Mesenchymal stem cell (in vitro differentiated cells and primary cell): ENCODE measurements around the gene RFX8.
A peak's percentile ranks its signal among the peaks of the same experiment; 100 is the strongest.

Experiments
- DNase-seq: peaks from one replicate; pipeline ENCODE4 v3.0.0-alpha.2; 2013
- H2AFZ ChIP-seq: one replicate; pipeline ENCODE4 v1.6.1; 2013; ENCODE audit warnings: low read depth, mild to moderate bottlenecking, control low read depth, inconsistent platforms, low read length, moderate library complexity
- H2AK5ac ChIP-seq: 2 replicates; pipeline ENCODE4 v1.6.1; 2013; ENCODE audit warnings: low read length, moderate library complexity, mild to moderate bottlenecking, inconsistent platforms; ENCODE audit not compliant: severe bottlenecking
- H2BK120ac ChIP-seq: one replicate; pipeline ENCODE4 v1.6.1; 2013; ENCODE audit warnings: low read depth, mild to moderate bottlenecking, inconsistent platforms, low read length, moderate library complexity
- H2BK12ac ChIP-seq, 2 experiments: one replicate each; pipeline ENCODE4 v1.6.1; 2013; ENCODE audit warnings: inconsistent platforms in 2 of 2, low read length in 2 of 2, mild to moderate bottlenecking in 2 of 2, moderate library complexity in 2 of 2, control low read depth in 1 of 2
- H2BK15ac ChIP-seq: one replicate; pipeline ENCODE4 v1.6.1; 2013; ENCODE audit warnings: mild to moderate bottlenecking, low read depth, inconsistent platforms; ENCODE audit not compliant: poor library complexity, severe bottlenecking
- H2BK5ac ChIP-seq: 2 replicates; pipeline ENCODE4 v1.6.1; 2013; ENCODE audit warnings: low read depth, mild to moderate bottlenecking, low read length, control low read depth, inconsistent platforms; ENCODE audit not compliant: poor library complexity, severe bottlenecking
- H3K14ac ChIP-seq, 2 experiments: one replicate each; pipeline ENCODE4 v1.6.1; 2013; ENCODE audit warnings: inconsistent platforms in 2 of 2, low read length in 2 of 2, control low read depth in 1 of 2, mild to moderate bottlenecking in 1 of 2, moderate library complexity in 1 of 2
- H3K18ac ChIP-seq, 2 experiments: one replicate each; pipeline ENCODE4 v1.6.1; 2013; ENCODE audit warnings: inconsistent platforms in 2 of 2, low read length in 2 of 2, control low read depth in 1 of 2, low read depth in 1 of 2, mild to moderate bottlenecking in 1 of 2
- H3K23ac ChIP-seq, 2 experiments: one replicate each; pipeline ENCODE4 v1.6.1; 2013; ENCODE audit warnings: inconsistent platforms in 2 of 2, low read length in 2 of 2, mild to moderate bottlenecking in 2 of 2, moderate library complexity in 2 of 2, control low read depth in 1 of 2
- H3K27ac ChIP-seq: 2 replicates; pipeline ENCODE4 v1.5.1; 2013; ENCODE audit warnings: mild to moderate bottlenecking, moderate library complexity, low read length, control low read depth, inconsistent platforms; ENCODE audit not compliant: poor library complexity, severe bottlenecking
- H3K27me3 ChIP-seq, 2 experiments: 2 replicates each; pipeline versions ENCODE4 v1.6.1 to v1.7.0; 2013; ENCODE audit warnings: low read length in 2 of 2, mild to moderate bottlenecking in 2 of 2, moderate library complexity in 2 of 2, control low read depth in 1 of 2, inconsistent platforms in 1 of 2; ENCODE audit not compliant: control insufficient read depth in 1 of 2, insufficient read depth in 1 of 2
- H3K36me3 ChIP-seq, 2 experiments: 2 replicates each; pipeline versions ENCODE4 v1.6.1 to v1.7.0; 2013; ENCODE audit warnings: low read length in 2 of 2, control low read depth in 1 of 2, inconsistent platforms in 1 of 2, low read depth in 1 of 2, mild to moderate bottlenecking in 1 of 2; ENCODE audit not compliant: insufficient read depth in 2 of 2, control insufficient read depth in 1 of 2
- H3K4ac ChIP-seq, 2 experiments: one replicate each; pipeline ENCODE4 v1.6.1; 2013; ENCODE audit warnings: inconsistent platforms in 2 of 2, low read length in 2 of 2, mild to moderate bottlenecking in 2 of 2, moderate library complexity in 2 of 2, control low read depth in 1 of 2, low read depth in 1 of 2
- H3K4me1 ChIP-seq: 2 replicates; pipeline ENCODE4 v1.6.1; 2013; ENCODE audit warnings: low read depth, low read length, control low read depth; ENCODE audit not compliant: control insufficient read depth, insufficient read depth
- H3K4me2 ChIP-seq: 2 replicates; pipeline ENCODE4 v1.6.1; 2013; ENCODE audit warnings: low read length, mild to moderate bottlenecking, inconsistent platforms; ENCODE audit not compliant: poor library complexity, severe bottlenecking
- H3K4me3 ChIP-seq, 2 experiments: 2 replicates each; pipeline versions ENCODE4 v1.5.1 to v1.7.0; 2013; ENCODE audit warnings: low read length in 2 of 2, mild to moderate bottlenecking in 2 of 2, control low read depth in 1 of 2, low read depth in 1 of 2; ENCODE audit not compliant: insufficient read depth in 1 of 2
- H3K79me1 ChIP-seq: replicated peaks from 2 replicates; pipeline ENCODE4 v1.6.1; 2013; ENCODE audit warnings: mild to moderate bottlenecking, control low read depth, low read length, inconsistent platforms; ENCODE audit not compliant: poor library complexity, severe bottlenecking
- H3K9ac ChIP-seq: 2 replicates; pipeline ENCODE4 v1.7.0; 2013; ENCODE audit warnings: mild to moderate bottlenecking, low read length, moderate library complexity
- H3K9me3 ChIP-seq: 2 replicates; pipeline ENCODE4 v1.7.0; 2013; ENCODE audit warnings: mild to moderate bottlenecking, low read length; ENCODE audit not compliant: control insufficient read depth
- H4K8ac ChIP-seq: one replicate; pipeline ENCODE4 v1.6.1; 2013; ENCODE audit warnings: inconsistent platforms, mild to moderate bottlenecking, low read length, moderate library complexity
- H4K91ac ChIP-seq: one replicate; pipeline ENCODE4 v1.6.1; 2013; ENCODE audit warnings: mild to moderate bottlenecking, low read length, inconsistent platforms
- whole genome bisulfite sequencing: methylation state at CpG from one replicate; pipeline ENCODE4 v1.1.7; 2013; ENCODE audit warnings: mixed read lengths; 5-methylcytosine and 5-hydroxymethylcytosine counted together

RFX8 gene

DNA sequence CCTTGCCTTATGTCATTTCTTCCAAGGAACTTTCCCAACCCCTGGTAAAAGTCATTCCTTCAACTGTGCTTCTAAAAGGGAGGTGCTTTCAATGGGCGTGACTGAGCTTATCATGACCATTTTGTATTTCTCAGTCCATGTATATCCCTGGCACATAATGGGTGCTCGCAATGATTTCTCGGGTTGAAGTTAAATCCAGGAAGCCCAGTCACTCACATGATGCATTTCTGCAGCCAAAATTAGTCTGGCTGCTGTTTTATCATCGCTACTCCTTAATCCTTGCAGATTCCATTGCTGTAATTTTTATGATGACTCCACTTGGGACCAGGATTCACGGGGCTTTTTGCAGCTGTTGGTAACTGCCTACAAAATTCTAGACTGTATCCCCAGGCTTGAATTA, 25.9 kb upstream of the RFX8 start:
- Histone ChIP-seq H3K18ac (no peak overlapping the region), H3K9me3 (no peaks in the 10 kb centered on the region), H3K27me3 (no peaks in the 10 kb centered on the region), H3K9ac (peak overlapping the region; percentile 80), H2BK5ac (no peak overlapping the region), H4K91ac (no peak overlapping the region), H4K8ac (no peak overlapping the region), H3K36me3 (no peaks in the 10 kb centered on the region), H3K4me1 (peaks cover 3% of the 10 kb centered on the region), H3K4me2 (no peak overlapping the region), H3K4me3 (peak overlapping the region in 1 of 2 experiments; percentile 60), H2AK5ac (no peak overlapping the region), H2BK120ac (no peak overlapping the region), H3K23ac (no peak overlapping the region), H2BK15ac (no peak overlapping the region), H3K4ac (no peak overlapping the region), H3K27ac (no peak overlapping the region), H2AFZ (no peak overlapping the region), H3K79me1 (no peaks in the 10 kb centered on the region), H3K14ac (no peak overlapping the region), H2BK12ac (no peak overlapping the region)
- DNase-seq, result no peak
- 90% methylated on average over 5 of the region's 5 CpGs for WGBS

DNA sequence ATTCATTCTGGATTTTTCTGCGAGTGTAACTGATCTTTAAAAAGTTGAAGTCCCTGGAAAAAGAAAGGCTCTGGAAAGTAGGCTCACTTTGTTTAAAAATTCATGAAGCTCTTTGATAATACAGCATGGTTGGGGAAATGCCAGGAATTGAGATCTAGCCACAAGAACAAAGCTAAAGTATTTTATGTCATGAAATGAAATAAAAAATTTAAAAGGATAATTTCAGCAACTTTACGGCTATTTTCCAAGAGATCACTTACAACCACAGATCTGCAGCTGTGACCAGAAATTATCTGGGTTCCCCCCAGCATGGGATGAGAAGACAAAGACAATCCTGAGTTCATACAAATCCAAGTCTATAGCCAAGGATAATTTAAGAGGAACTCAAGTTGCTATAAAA, 25.3 kb upstream of the RFX8 start:
- Histone ChIP-seq H3K4me2 (no peak overlapping the region), H3K9me3 (no peaks in the 10 kb centered on the region), H2BK5ac (no peak overlapping the region), H2BK120ac (no peak overlapping the region), H4K8ac (no peak overlapping the region), H3K14ac (no peak overlapping the region), H3K4me3 (peak overlapping the region in 1 of 2 experiments; percentile 60), H3K36me3 (no peaks in the 10 kb centered on the region), H2BK15ac (no peak overlapping the region), H2BK12ac (no peak overlapping the region), H3K4ac (no peak overlapping the region), H3K27me3 (no peaks in the 10 kb centered on the region), H3K4me1 (peaks cover 3% of the 10 kb centered on the region), H3K9ac (peak overlapping the region; percentile 80), H4K91ac (no peak overlapping the region), H3K23ac (no peak overlapping the region), H2AK5ac (no peak overlapping the region), H3K27ac (no peak overlapping the region), H3K79me1 (no peaks in the 10 kb centered on the region), H3K18ac (no peak overlapping the region), H2AFZ (no peak overlapping the region)
- DNase-seq, result no peak
- WGBS, result 76% methylated on average over 2 of the region's 2 CpGs

DNA sequence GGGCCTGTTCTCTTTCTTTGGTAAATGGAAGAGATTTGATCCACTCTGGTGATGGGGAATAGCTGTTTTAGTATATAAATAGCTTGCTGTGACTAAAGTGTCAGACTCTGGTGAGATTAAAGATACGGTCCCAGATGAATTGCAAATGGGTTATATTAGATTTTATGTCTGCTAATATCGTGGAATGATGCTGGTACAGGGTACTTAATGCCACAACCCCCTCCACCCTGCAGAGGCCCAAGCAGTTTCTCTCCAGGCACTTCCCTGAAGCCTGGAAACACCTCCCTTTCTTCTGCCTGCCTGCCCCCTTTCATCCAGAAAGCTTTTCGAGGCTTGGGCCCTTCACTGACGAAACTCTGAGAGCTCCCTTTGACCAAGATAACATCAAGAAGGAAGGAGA, 21.4 kb upstream of the RFX8 start:
- H2AFZ ChIP-seq, result no peak overlapping the region
- H3K4me3 ChIP-seq, result no peak overlapping the region
- DNase-seq, result no peak
- no peaks in the 10 kb centered on the region for H3K4me1 ChIP-seq
- H2BK120ac ChIP-seq, result no peak overlapping the region
- no peaks in the 10 kb centered on the region for H3K27me3 ChIP-seq
- no peaks in the 10 kb centered on the region for H3K79me1 ChIP-seq
- no peaks in the 10 kb centered on the region for H3K9me3 ChIP-seq
- H3K4me2 ChIP-seq, result no peak overlapping the region
- H3K9ac ChIP-seq, result peak overlapping the region; percentile 73
- whole genome bisulfite sequencing, result 96% methylated on average over 3 of the region's 4 CpGs
- no peak overlapping the region for H4K8ac ChIP-seq
- H3K14ac ChIP-seq, result no peak overlapping the region
- H3K36me3 ChIP-seq, result no peaks in the 10 kb centered on the region
- no peak overlapping the region for H2AK5ac ChIP-seq
- H3K23ac ChIP-seq, result no peak overlapping the region
- H2BK5ac ChIP-seq, result no peak overlapping the region
- H3K27ac ChIP-seq, result no peak overlapping the region
- no peak overlapping the region for H2BK12ac ChIP-seq
- no peak overlapping the region for H4K91ac ChIP-seq
- H3K18ac ChIP-seq, result no peak overlapping the region
- H3K4ac ChIP-seq, result no peak overlapping the region
- H2BK15ac ChIP-seq, result no peak overlapping the region

DNA sequence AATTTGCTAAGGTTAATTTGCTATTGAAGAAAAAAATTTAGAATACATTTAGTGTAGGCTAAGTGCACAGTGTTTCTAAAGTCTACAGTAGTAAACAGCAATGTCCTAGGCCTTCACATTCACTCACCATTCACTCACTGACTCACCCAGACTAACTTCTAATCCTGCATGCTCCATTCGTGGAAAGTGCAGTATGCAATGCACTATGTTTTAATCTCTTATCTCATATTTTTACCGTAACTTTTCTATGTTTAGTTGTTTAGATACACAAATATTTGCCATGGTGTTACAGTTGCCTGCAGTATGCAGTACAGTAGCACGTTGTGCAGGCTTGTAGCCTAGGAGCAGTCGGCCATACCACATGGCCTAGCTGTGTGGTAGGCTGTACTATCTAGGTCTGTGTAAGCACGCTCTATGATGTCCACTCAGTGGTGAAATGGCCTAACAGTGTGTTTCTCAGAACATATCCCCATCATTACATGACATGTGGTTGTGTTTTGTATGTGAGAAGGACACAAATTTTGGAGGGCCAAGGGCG, 18.1 kb upstream of the RFX8 start:
- no peaks in the 10 kb centered on the region for H3K27me3 ChIP-seq
- no peak overlapping the region for H2AFZ ChIP-seq
- no peak overlapping the region for H4K91ac ChIP-seq
- no peak overlapping the region for H3K18ac ChIP-seq
- H2BK15ac ChIP-seq, result no peak overlapping the region
- no peak overlapping the region for H2BK5ac ChIP-seq
- DNase-seq, result no peak
- 92% methylated on average over 4 of the region's 6 CpGs for WGBS
- no peaks in the 10 kb centered on the region for H3K36me3 ChIP-seq
- no peak overlapping the region for H3K4me3 ChIP-seq
- no peaks in the 10 kb centered on the region for H3K79me1 ChIP-seq
- no peak overlapping the region for H3K23ac ChIP-seq
- no peak overlapping the region for H3K27ac ChIP-seq
- H3K4ac ChIP-seq, result no peak overlapping the region
- H3K14ac ChIP-seq, result no peak overlapping the region
- peaks cover 4% of the 10 kb centered on the region for H3K9me3 ChIP-seq
- no peak overlapping the region for H2BK12ac ChIP-seq
- no peak overlapping the region for H2BK120ac ChIP-seq
- H4K8ac ChIP-seq, result peak overlapping the region; percentile 40
- H3K9ac ChIP-seq, result no peak overlapping the region
- no peaks in the 10 kb centered on the region for H3K4me1 ChIP-seq
- H3K4me2 ChIP-seq, result no peak overlapping the region
- no peak overlapping the region for H2AK5ac ChIP-seq
